ENCODE measurements around the gene CABCOCO1.

GRCh38 chr10:61708846-61709245 is 46.1 kb downstream of the CABCOCO1 start:
- no peak for TF ChIP-seq GATA2 (IDR thresholded peaks at IDR 0.05; ENCODE audit: low read depth, low read length)
- TF ChIP-seq GATA3 (IDR thresholded peaks at IDR 0.05; ENCODE audit: low read depth, low read length): no peak

Measured in SH-SY5Y (cell line).